Testis (tissue), 2 donors: ENCODE results near the gene COLGALT1.
"Not testable (repeated sequence)": the region's sequence is repeated elsewhere in the genome, so short reads cannot be mapped to it uniquely, and the experiment has no call there.

ENCODE experiments used
- CTCF ChIP-seq, 3 experiments: fragments of 450-650 bp in 2 of 3; fragments of 200-600 bp in 1 of 3; sonication (generic) in 1 of 3; IDR thresholded peaks; one replicate each; pipeline ENCODE4 v1.5.1; 2016 to 2019; ENCODE audit warnings: antibody characterized with exemption in 3 of 3, mild to moderate bottlenecking in 2 of 3, moderate library complexity in 1 of 3
- POLR2A ChIP-seq: fragments of 450-650 bp; IDR thresholded peaks from one replicate; pipeline ENCODE4 v1.6.1; 2017; ENCODE audit warnings: antibody characterized with exemption, mild to moderate bottlenecking, moderate library complexity

GRCh38 chr19:17598063-17598462, 42.6 kb downstream of the COLGALT1 start:
- not testable (repeated sequence) for TF ChIP-seq CTCF (IDR thresholded peaks at IDR 0.05); POLR2A
